Superior temporal gyrus (tissue), 1 donor: ENCODE data around the gene CLIC3.
"Not testable (repeated sequence)": the region's sequence is repeated elsewhere in the genome, so short reads cannot be mapped to it uniquely, and the experiment has no call there.

Experiments
- DNase-seq: peaks from one replicate; pipeline ENCODE4 v3.0.0-alpha.2; 2016; ENCODE audit errors: extremely low spot score

CLIC3 gene

DNA sequence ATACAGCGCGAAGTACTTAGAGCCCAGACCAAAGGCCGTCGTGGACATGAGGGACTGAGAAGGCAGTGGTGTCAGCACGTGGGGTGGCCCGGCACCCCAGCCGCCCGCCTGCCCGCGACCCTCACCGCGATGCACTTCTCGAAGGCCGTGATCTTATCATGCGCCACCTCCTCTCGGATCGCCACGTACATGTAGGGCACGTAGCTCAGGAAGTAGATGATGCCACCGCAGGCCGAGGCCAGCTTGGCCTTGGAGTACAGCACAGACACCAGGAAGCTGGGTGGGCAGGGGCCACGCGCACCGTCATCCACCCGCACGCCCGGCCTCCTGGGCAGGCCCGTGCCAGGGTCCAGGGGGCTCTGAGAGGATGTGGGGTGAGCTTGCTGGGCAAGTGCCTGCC is 20.7 kb upstream of the CLIC3 start:
- DNase-seq: no peak

DNA sequence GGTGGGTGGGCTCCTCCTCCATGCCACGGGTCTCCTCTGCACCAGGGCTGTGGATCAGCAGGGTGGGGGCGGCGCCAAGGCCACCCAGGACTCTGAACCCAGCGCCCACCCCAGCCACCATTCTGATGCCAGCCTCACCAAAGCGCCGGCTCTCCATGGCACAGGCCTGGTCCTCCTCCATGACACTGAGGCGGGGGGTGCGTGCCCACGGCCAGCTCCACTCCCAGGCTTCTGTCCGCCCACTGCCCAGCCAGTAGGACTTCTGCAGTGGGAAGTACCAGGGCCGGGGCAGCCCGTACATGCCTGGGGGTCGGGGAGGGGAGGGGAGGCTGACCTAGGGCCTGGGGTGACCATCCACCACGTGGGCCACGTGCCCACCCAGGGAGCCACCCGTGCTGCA is 20.1 kb upstream of the CLIC3 start:
- no peak for DNase-seq

GRCh38 chr9:137015976-137016375 is 19.6 kb upstream of the CLIC3 start:
- DNase-seq: no peak

DNA sequence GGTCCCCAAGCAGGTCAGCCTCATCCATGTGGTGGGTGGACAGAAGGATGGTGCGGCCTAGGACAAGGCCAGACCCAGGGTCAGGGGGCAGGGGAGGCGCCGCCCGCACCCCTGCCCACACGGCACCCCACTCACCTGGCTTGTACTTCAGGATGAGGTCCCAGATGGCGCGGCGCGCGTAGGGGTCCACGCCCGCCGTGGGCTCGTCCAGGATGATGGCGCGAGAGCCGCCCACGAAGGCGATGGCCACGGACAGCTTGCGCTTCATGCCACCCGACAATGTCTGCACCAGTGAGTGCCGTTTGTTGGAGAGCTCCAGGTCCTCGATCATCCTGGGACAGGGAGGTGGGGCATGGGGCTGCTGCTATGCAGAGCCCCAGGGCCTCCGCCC is 19.2 kb upstream of the CLIC3 start:
- DNase-seq: no peak

DNA sequence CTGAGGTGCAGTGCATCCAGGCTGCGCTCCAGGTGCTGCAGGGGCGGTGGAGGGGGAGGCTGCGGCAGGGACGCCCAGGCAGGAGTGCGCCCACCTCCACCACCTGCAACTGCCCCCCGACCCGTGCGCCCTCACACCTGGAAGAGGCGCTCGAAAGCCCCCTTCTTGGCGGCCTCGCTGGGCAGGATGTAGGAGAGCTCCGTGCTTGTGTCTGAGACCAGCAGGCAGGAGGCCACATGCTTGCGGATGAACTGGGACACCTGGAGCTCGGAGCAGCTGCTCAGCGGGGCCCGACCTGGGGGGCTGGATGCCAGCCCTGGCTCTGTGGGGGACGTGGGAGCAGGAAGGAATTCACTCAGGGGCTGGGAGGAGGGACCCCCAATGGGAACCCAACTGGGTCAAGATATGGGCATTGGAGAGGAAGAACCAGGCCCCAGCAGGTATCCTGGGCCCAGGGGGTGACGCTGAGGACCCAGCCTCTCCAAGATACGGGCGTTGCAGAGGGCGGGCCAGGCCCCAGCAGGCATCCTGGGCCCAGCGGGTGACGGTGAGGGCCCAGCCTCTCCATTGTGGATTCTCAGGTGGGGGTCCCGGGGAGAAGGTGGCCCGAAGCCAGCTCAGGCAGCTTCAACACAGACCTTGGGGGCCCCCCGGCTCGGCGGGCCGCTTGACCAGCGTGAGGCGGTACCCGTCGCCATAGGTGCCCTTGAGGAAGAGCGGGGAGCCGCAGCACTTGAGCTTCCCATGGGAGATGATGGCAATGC is 18.6 kb upstream of the CLIC3 start:
- DNase-seq: no peak

DNA sequence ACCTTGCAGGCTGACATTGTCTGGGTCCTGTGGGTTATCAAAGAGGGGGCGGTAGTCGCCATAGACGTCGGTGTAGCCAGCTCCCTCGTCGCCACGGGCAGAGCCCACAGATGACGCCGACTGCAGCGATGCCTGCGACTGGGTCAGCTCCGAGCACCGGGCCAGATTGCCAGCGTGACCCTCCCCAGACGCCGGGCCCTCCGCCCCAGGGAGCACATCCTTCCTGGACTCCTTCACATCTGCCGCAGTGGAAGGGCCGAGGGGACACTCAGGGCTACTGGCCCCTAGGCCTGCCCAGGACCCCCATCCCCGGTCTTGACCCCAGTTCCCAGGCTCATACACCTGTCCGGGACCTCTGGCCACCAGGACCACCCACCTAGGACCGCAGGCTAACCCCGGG is 17.8 kb upstream of the CLIC3 start:
- DNase-seq: no peak

DNA sequence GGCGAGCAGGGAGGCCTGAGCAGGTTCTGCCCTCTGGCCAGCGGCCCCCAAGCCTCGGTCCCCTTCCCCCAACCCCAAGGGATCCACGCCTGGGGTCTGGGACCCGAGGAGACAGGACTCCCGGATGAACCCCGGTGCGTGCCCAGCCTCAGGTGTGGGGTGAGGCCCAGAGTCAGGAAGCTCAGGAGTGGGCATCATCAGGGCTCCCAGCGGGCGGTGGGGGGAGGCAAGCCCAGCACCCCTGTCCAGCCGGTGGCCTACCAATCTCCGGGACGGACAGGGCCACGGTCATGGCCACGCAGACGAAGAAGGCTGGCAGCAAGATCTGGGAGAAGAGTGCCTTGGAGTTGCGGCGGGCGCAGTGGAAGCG is 17.2 kb upstream of the CLIC3 start:
- DNase-seq: no peak

- DNase-seq: no peak
Measured at GRCh38 chr9:137012694-137013570, 16.6 kb upstream of the CLIC3 start.

- DNase-seq: no peak
Measured at GRCh38 chr9:137011907-137012675, 15.7 kb upstream of the CLIC3 start.

DNA sequence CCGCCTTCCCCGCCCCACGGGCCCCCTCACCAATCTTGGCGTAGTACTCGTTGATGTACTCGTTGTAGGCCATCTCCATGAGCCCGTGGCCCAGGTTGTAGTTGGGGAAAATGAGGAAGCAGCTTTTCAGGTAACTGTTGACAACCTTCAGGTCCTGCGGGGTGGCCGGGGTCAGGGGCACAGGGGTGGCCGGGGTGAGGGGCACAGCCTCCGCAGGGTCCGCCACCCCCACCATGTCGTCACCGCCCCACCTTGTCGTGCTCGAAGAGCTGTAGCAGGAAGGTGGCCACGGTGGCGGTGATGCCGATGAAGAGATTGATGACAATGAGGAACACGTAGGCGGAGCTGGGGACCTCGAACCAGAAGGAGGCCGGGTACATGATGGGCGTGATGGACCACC is 14.8 kb upstream of the CLIC3 start:
- DNase-seq: no peak

- no peak for DNase-seq
Measured at GRCh38 chr9:137009938-137010732, 13.8 kb upstream of the CLIC3 start.

DNA sequence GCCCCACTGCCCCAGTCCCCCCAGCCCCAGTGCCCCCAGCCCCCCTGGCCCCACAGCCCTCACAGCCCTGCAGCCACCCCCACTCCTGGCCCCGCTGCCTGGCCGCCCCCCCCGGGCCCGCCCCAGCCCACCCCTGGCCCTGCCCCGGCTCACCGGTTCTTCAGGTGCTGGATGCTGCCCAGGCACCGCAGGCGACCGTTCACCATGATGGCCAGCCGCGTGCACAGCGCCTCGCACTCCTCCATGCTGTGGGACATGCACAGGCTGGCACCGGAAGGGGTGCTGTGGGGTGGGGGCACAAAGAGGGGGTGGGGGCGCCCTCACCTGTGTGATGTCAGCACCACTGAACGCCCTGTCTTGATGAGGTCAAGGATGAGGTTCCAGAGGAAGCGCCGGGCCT is 12.8 kb upstream of the CLIC3 start:
- no peak for DNase-seq

GRCh38 chr9:137008312-137008711 is 11.9 kb upstream of the CLIC3 start:
- no peak for DNase-seq

DNA sequence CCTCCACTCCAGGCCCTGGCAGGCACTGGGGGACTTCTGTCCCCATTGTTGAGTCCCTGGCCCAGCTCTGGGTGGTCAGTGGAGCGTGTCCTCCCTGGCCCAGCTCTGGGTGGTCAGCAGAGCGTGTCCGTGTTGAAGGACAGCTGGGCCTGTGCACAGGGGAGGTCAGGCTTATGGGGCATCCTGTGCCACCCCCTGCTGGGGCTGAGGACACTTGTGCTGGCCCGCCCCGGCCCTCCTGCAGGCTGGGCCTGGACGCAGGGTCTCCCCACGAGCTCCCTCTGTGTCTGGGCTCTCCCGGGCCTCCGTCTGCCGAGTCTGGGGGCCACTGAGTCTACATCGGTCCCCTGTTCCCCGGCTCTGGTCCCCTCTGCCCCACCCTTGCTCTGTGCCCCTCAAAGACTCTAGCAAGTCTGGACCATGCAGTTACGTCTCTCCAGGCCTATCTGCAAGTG is 11.5 kb upstream of the CLIC3 start:
- DNase-seq: no peak

- no peak for DNase-seq
Measured at GRCh38 chr9:137007108-137007815, 10.9 kb upstream of the CLIC3 start.

DNA sequence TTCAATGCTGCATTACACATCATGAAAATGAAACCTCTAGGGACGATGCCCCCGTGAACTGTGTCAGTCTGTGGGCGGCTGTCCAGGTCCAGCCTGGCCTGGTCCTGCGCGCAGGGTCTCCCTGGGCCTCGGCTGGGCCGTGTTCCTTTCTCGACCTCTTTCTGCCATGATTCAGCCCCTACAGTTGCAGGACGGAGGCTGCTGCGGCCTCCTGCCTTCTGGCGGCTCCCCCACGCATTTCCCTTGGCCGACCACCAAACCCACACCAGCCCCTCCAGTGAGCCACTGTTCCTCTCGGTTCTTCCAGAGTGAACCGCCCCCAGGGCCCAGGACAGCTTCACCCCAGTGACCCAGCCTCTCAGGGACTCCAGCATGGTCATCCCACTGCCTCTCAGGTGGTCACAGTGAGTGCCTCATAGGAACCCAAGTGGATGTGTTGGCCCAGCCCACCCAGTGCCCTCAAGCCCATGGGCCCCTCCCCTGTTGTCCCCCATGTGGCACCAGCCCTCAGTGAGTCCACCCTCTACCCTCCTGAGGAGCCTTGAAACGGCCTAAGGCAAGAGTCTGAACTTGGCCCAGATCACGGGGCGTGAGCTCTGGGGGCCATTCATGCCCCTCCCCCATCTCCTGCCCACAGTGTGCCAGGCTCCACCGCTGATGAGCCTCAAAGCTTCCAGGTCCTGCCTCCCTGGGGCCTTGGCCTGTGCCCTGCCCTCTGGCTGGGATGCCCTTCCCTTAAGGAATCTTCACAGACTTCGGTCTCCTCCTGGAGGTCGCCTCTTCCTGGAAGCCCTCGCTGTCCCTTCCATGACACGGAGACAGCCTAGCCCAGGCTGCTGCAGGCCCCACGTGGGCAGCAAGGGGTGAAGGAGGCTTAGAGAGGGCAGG is 10.0 kb upstream of the CLIC3 start:
- DNase-seq: no peak

DNA sequence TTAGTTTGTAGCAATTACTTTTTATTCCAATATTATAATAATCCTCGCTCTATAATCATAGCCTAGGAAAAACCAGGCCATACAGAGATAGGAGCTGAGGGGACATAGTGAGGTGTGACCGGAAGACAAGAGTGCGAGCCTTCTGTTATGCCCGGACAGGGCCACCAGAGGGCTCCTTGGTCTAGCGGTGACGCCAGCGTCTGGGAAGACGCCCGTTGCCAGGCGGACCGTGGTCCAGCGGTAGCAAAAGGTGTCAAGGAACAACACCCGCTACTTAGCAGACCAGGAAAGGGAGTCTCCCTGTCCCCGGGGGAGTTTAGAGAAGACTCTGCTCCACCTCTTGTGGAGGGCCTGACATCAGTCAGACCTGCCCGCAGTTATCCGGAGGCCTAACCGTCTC is 7.9 kb upstream of the CLIC3 start:
- DNase-seq: not testable (repeated sequence)

DNA sequence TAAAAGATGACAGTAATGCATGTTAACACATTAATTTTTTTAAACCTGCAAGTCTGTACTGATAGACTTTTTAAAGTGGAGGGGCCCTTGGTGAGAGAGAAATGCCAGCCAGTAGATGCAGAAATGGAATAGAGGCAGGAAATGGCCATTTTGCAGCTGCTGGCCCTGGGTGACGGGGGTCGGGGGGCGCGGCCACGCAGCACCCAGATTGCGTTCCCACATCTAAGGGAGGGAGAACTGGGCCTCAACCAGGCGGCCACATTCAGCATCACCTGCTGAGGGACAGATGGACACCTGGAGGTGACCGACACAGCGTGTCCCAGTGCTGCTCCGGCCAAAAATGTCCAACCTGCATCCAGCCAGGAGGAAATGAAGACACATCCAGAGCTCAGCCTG is 6.3 kb upstream of the CLIC3 start:
- DNase-seq: no peak

GRCh38 chr9:137001857-137002645 is 5.7 kb upstream of the CLIC3 start:
- DNase-seq: no peak
